Measurements from ENCODE around the gene TRANK1. TPM values are rescaled to one million over a fixed set of nuclear protein-coding genes. Genes with fewer than 3 reads are reported as not detected.

Gene TRANK1
- total RNA-seq, 1 donor from 2014 or later: 0.51 TPM

DNA sequence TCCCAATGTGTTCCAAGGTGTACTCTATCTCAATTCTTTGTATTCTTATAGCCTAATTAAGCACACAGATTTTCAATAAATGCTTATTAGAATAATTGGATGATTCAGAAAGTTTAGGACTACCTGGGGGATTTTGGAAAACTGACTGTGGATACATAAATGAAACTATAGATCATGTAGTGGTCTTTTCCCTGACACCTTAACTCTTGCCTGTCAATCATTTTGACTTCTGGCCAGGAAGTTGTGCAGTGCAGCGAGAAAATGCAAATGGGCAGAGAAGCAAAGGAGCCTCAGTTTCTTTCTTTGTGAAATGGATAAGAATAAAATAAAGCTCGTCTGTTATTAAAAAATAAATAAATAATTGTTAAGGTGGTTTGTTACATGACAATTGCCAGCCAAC is 133.1 kb downstream of the TRANK1 start:
- TF ChIP-seq, protein P1, sequence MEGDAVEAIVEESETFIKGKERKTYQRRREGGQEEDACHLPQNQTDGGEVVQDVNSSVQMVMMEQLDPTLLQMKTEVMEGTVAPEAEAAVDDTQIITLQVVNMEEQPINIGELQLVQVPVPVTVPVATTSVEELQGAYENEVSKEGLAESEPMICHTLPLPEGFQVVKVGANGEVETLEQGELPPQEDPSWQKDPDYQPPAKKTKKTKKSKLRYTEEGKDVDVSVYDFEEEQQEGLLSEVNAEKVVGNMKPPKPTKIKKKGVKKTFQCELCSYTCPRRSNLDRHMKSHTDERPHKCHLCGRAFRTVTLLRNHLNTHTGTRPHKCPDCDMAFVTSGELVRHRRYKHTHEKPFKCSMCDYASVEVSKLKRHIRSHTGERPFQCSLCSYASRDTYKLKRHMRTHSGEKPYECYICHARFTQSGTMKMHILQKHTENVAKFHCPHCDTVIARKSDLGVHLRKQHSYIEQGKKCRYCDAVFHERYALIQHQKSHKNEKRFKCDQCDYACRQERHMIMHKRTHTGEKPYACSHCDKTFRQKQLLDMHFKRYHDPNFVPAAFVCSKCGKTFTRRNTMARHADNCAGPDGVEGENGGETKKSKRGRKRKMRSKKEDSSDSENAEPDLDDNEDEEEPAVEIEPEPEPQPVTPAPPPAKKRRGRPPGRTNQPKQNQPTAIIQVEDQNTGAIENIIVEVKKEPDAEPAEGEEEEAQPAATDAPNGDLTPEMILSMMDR (IDR thresholded peaks at IDR 0.05; ENCODE audit: partially characterized antibody, unreplicated experiment): no peak
- DNase-seq: no peak
- no peak overlapping the region for H3K4me3 Mint-ChIP-seq (ENCODE audit: unreplicated experiment)

DNA sequence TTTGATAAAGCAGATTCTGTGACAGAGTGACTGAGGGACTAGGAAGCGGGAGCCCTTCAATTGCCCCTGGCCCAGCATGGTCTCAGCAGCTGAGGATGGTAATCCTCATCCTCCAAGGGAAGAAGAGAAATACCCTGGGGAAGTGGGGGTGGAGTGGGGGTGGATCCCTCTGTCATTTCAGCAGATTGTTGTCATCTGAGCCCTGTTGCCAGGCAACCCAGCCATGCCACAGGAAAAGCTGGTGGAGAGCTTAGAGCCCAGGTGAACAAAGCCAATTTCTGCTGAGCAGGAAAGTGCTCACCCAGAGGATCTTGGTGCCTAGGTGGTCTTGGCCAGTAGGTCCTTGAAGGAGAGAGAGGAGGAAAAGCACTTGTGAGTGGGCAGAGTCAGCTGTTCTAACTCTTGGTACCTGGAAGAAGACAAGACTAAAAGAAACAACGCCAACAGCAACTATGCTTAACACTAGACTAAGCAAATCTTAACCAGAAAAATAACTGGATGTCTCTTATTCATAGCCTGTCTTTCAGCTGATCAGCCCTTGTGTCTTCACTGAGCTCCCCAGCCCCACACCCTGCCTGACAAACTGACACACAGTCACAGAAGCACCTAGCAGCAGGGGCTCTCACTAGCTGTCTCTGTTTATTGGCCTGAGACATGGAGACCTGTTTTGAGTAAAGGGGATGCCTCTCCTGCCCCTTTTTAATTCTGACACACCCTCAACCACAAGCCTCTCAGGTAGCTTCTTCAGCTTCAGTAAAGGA is 140.4 kb downstream of the TRANK1 start:
- H3K4me1 Mint-ChIP-seq (ENCODE audit: low read depth, unreplicated experiment): peaks cover 13% of the 10 kb centered on the region
- TF ChIP-seq, protein P1 (IDR thresholded peaks at IDR 0.05; ENCODE audit: partially characterized antibody, unreplicated experiment): no peak
- peak overlapping the region; percentile 49 for H3K27ac Mint-ChIP-seq (ENCODE audit: unreplicated experiment)

More for the DNA sequence above, 133.1 kb downstream of the TRANK1 start:
- H3K4me1 Mint-ChIP-seq (ENCODE audit: low read depth, unreplicated experiment): peaks cover 11% of the 10 kb centered on the region
- H3K27me3 Mint-ChIP-seq (ENCODE audit: unreplicated experiment): no peaks in the 10 kb centered on the region
- no peaks in the 10 kb centered on the region for H3K36me3 Mint-ChIP-seq (ENCODE audit: unreplicated experiment)
- H3K9me3 Mint-ChIP-seq (ENCODE audit: unreplicated experiment): peaks cover 8% of the 10 kb centered on the region
- no peak overlapping the region for H3K27ac Mint-ChIP-seq (ENCODE audit: unreplicated experiment)

DNA sequence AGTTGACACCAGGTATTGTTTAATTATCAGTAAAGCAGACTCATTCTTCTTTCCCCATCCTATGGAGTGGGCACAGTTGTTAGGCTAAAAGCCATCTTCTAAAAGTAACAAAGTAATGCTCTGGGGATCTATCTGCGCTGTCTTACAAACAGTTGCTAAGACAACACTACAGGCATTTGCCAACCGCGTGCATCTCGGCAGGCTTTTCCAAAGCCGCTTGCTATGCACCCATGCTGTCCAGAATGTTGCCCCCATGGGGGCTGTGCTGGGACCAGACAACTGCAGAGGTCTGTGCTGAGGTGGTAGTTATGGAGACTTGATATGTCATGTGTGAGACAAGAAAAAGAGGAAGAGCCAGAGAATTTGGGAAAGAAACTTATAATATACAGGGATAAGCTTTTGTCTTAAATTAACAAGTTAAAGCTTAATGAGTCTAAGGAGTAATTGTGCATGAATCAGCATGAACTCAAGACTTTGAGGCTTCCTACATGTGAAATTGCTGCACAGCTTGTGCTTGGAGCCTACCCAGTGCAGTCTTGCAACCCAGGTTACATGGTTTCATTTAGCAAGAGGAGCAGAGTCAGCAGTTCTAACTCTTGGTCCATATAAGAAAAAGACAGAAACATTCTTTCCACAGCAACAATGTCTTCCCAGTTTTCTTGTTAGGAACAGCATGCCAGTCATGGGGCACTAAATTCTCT is 141.6 kb downstream of the TRANK1 start:
- Mint-ChIP-seq H3K4me3 (ENCODE audit: unreplicated experiment) (no peak overlapping the region), H3K36me3 (ENCODE audit: unreplicated experiment) (no peaks in the 10 kb centered on the region), H3K9me3 (ENCODE audit: unreplicated experiment) (peaks cover 1% of the 10 kb centered on the region), H3K4me1 (ENCODE audit: low read depth, unreplicated experiment) (peaks cover 13% of the 10 kb centered on the region), H3K27me3 (ENCODE audit: unreplicated experiment) (no peaks in the 10 kb centered on the region), H3K27ac (ENCODE audit: unreplicated experiment) (no peak overlapping the region)
- no peak for DNase-seq
- TF ChIP-seq, protein P1 (IDR thresholded peaks at IDR 0.05; ENCODE audit: partially characterized antibody, unreplicated experiment): no peak

More for the DNA sequence above, 140.4 kb downstream of the TRANK1 start:
- DNase-seq: peak; percentile 70
- no peaks in the 10 kb centered on the region for H3K36me3 Mint-ChIP-seq (ENCODE audit: unreplicated experiment)
- H3K4me3 Mint-ChIP-seq (ENCODE audit: unreplicated experiment): no peak overlapping the region
- H3K27me3 Mint-ChIP-seq (ENCODE audit: unreplicated experiment): no peaks in the 10 kb centered on the region
- peaks cover 4% of the 10 kb centered on the region for H3K9me3 Mint-ChIP-seq (ENCODE audit: unreplicated experiment)

DNA sequence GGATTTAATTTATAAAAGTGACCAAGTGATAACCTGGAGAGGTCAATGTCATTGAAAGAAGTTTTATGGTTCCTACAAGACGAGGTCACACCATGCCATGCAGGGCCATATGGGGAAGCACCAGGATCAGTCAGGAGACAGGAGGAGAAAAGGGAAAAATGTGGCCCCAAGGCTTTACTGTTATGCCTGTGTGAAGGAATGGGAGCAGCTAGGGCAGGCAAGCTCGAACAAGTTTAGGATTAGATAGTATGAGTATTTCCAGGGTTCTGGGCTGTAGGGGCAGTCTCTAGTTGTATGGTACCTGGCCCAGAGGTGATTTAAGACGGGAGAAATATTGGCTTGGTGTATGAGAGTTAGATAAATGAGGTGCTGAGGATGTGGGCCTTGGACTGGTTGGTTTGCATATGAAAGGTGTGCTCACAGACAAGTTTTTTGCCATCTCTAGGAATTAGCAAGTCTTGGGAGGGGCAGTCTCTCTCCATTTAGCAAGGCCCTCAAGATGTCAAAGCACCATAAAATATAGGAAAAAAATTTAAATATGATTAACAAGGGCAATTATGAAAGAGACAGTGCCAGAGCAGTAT is 144.2 kb downstream of the TRANK1 start:
- Mint-ChIP-seq H3K36me3 (ENCODE audit: unreplicated experiment) (no peaks in the 10 kb centered on the region), H3K27ac (ENCODE audit: unreplicated experiment) (no peak overlapping the region), H3K9me3 (ENCODE audit: unreplicated experiment) (peaks cover 1% of the 10 kb centered on the region), H3K4me3 (ENCODE audit: unreplicated experiment) (no peak overlapping the region), H3K27me3 (ENCODE audit: unreplicated experiment) (no peaks in the 10 kb centered on the region), H3K4me1 (ENCODE audit: low read depth, unreplicated experiment) (peaks cover 13% of the 10 kb centered on the region)
- TF ChIP-seq, protein P1 (IDR thresholded peaks at IDR 0.05; ENCODE audit: partially characterized antibody, unreplicated experiment): no peak
- DNase-seq: no peak

Data from glutamatergic neuron (in vitro differentiated cells).